ENCODE data around the gene CAPNS2.

DNA sequence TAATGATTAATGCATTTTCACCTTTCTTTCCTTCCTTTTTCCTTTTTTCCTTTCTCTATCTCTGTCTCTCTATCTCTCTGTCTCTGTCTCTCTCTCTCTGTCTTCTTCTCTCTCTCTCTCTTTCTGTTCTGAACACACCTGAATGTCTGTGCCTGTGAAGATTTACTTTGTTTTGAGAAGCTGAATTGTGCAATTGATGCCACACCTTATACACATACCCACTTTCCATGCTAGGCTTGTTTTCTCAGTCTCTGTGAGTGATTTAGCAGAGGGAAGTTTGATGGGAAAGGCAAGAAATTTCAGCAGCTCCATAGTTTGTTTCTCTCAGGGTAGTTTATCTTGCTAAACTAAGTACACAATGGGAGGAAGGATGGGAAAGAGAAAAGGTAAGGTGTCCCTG lies 9.3 kb upstream of the CAPNS2 start:
- TF ChIP-seq, protein P1, sequence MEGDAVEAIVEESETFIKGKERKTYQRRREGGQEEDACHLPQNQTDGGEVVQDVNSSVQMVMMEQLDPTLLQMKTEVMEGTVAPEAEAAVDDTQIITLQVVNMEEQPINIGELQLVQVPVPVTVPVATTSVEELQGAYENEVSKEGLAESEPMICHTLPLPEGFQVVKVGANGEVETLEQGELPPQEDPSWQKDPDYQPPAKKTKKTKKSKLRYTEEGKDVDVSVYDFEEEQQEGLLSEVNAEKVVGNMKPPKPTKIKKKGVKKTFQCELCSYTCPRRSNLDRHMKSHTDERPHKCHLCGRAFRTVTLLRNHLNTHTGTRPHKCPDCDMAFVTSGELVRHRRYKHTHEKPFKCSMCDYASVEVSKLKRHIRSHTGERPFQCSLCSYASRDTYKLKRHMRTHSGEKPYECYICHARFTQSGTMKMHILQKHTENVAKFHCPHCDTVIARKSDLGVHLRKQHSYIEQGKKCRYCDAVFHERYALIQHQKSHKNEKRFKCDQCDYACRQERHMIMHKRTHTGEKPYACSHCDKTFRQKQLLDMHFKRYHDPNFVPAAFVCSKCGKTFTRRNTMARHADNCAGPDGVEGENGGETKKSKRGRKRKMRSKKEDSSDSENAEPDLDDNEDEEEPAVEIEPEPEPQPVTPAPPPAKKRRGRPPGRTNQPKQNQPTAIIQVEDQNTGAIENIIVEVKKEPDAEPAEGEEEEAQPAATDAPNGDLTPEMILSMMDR (IDR thresholded peaks at IDR 0.05) = no peak
- no peak for TF ChIP-seq POLR2A (IDR thresholded peaks at IDR 0.05)

All from adrenal gland (tissue), 5 donors.